A673 (cell line): ENCODE measurements around the gene IQGAP3. TPM values are rescaled to one million over a fixed set of nuclear protein-coding genes. Genes with fewer than 3 reads are reported as not detected.
A peak's percentile ranks its signal among the peaks of the same experiment; 100 is the strongest.

ENCODE experiments used
- BruUV-seq: library from RNA; stranded (reverse); fragments of 400-500 nt; replicated peaks from 2 replicates; lab custom pipeline; 2021; lab: Mats Ljungman, UMichigan
- CTCF ChIA-PET: fragments of 300-600 bp; sonication (Branson Sonifier 250); formaldehyde crosslinking; loops from one replicate; lab custom pipeline; 2022; ENCODE audit warnings: antibody characterized with exemption; lab: Charles Lee
- POLR2A ChIA-PET: fragments of 300-600 bp; sonication (Branson Sonifier 250); formaldehyde crosslinking; loops from one replicate; lab custom pipeline; 2022; ENCODE audit warnings: antibody characterized with exemption; ENCODE audit not compliant: low non-redundant PET; lab: Charles Lee
- DNase-seq: peaks from one replicate; pipeline ENCODE4 v3.0.0-alpha.2; 2015; ENCODE audit warnings: low spot score
- H3K27ac ChIP-seq: fragments of 200-600 bp; sonication (generic); 2 replicates; pipeline ENCODE4 v1.5.1; 2016; ENCODE audit warnings: mixed run types, low read depth, mild to moderate bottlenecking, mixed read lengths, antibody characterized with exemption, low read length; ENCODE audit not compliant: poor library complexity, severe bottlenecking
- H3K27me3 ChIP-seq: fragments of 200-600 bp; sonication (generic); replicated peaks from 2 replicates; pipeline ENCODE4 v1.6.1; 2017; ENCODE audit warnings: mixed run types, low read depth, mild to moderate bottlenecking, mixed read lengths, antibody characterized with exemption, low read length; ENCODE audit not compliant: insufficient read depth, poor library complexity
- H3K36me3 ChIP-seq: fragments of 200-600 bp; sonication (generic); 2 replicates; pipeline ENCODE4 v1.6.1; 2016; ENCODE audit warnings: mixed run types, mild to moderate bottlenecking, mixed read lengths, antibody characterized with exemption, low read length; ENCODE audit not compliant: insufficient read depth, poor library complexity, severe bottlenecking
- H3K4me1 ChIP-seq: fragments of 200-600 bp; sonication (generic); 2 replicates; pipeline ENCODE4 v1.6.1; 2017; ENCODE audit warnings: mixed run types, mild to moderate bottlenecking, mixed read lengths, antibody characterized with exemption, low read length; ENCODE audit not compliant: insufficient read depth, poor library complexity, severe bottlenecking
- H3K4me3 ChIP-seq: fragments of 200-600 bp; sonication (generic); 2 replicates; pipeline ENCODE4 v1.5.1; 2016; ENCODE audit warnings: low read depth, mixed run types, mild to moderate bottlenecking, mixed read lengths, low read length; ENCODE audit not compliant: poor library complexity, severe bottlenecking
- H3K9me3 ChIP-seq: fragments of 200-600 bp; sonication (generic); 2 replicates; pipeline ENCODE4 v1.6.1; 2016; ENCODE audit warnings: mixed run types, low read depth, mild to moderate bottlenecking, mixed read lengths, antibody characterized with exemption, low read length; ENCODE audit not compliant: poor library complexity, severe bottlenecking
- CTCF ChIP-seq: fragments of 300-800, 200-600 bp; sonication (generic); conservative IDR thresholded peaks from 2 replicates; pipeline ENCODE4 v1.5.1; 2017; ENCODE audit warnings: low read depth, mild to moderate bottlenecking, antibody characterized with exemption, low read length, moderate library complexity, mixed read lengths
- EZH2 ChIP-seq: fragments of 200-600 bp; sonication (generic); IDR thresholded peaks from 2 replicates; pipeline ENCODE4 v1.6.1; 2017; ENCODE audit warnings: borderline replicate concordance, low read depth, mild to moderate bottlenecking, mixed read lengths, antibody characterized with exemption, low read length; ENCODE audit not compliant: poor library complexity, severe bottlenecking
- intact Hi-C: fragments of 100-400 bp; cut with micrococcal nuclease; formaldehyde crosslinking; loops from one replicate; pipeline ENCODE4 v1.10.0; 2022; ENCODE audit not compliant: unreplicated experiment
- total RNA-seq: library from RNA; stranded (reverse); gene quantifications from 2 replicates; pipeline ENCODE4 v1.2.3, GENCODE V29; 2021

IQGAP3 gene
- total RNA-seq, 1 experiment from 2014 or later = 37.5 TPM

GRCh38 chr1:156504438-156504813, 67.9 kb downstream of the IQGAP3 start:
- H3K27ac ChIP-seq = peak overlapping the region; percentile 98
- TF ChIP-seq EZH2 (no peak), CTCF (no peak)
- no peaks in the 10 kb centered on the region for H3K27me3 ChIP-seq
- peak overlapping the region; percentile 27 for H3K4me3 ChIP-seq
- no TSS peak for BruUV-seq
- intact Hi-C loops = no loop called here
- DNase-seq = peak; percentile 37
- ChIA-PET POLR2A (interaction anchor here (0.6 kb wide), 1 partner anchor 9 kb away, joined by 4 read pairs; no protein-coding TSS in a partner anchor), CTCF (interaction anchor here (0.6 kb wide), 1 partner anchor 51 kb away, joined by 3 read pairs; no protein-coding TSS in a partner anchor)
- H3K4me1 ChIP-seq = peaks cover 43% of the 10 kb centered on the region
- H3K36me3 ChIP-seq = no peaks in the 10 kb centered on the region
- H3K9me3 ChIP-seq = no peaks in the 10 kb centered on the region

DNA sequence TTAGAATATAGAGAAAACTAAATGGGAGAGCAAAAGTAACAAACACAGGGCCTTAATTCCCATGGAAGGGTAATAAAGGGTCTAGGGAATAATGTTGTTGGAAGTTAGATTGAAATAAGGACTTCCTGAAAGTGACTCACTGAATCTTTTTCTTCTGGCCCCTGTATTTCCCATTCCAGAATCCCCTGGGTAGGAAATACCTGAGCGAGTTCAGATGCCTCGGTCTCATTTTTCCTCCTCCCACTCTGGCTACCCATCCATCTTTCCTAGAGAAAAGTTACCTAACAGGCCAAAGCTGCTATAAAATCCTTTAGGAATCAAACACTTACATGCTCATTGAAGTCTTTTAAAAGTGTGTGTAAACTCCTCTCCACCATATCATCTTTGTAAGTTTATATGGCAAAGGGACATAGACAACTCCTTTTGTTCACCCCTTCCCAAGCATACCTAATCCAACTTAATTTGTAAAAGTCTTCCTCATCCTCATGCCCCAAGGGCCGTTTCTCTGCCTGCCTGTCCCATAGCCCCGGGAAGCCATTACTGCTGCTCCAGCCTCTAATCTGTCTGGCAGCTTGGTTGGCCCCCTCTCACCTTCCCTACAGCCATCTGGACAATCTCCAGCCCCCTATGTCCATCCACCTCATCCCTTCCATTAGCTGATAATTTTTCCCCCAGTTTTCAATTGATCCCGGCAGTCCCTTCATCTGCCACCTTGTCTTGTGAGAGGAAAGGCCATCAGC, 68.5 kb downstream of the IQGAP3 start:
- no TSS peak for BruUV-seq
- intact Hi-C loops = no loop called here
- Histone ChIP-seq H3K4me3 (no peak overlapping the region), H3K27me3 (no peaks in the 10 kb centered on the region), H3K9me3 (no peaks in the 10 kb centered on the region), H3K36me3 (no peaks in the 10 kb centered on the region), H3K4me1 (peaks cover 47% of the 10 kb centered on the region), H3K27ac (peak overlapping the region; percentile 98)
- TF ChIP-seq EZH2 = no peak
- TF ChIP-seq CTCF = no peak
- ChIA-PET CTCF (no interaction called here), POLR2A (interaction anchor here (0.6 kb wide), 1 partner anchor 8 kb away, joined by 4 read pairs; no protein-coding TSS in a partner anchor)
- no peak for DNase-seq

GRCh38 chr1:156502894-156503697, 69.3 kb downstream of the IQGAP3 start:
- H3K27ac ChIP-seq = peak overlapping the region; percentile 98
- POLR2A ChIA-PET = no interaction called here
- no TSS peak for BruUV-seq

More at GRCh38 chr1:156502894-156503697, 69.3 kb downstream of the IQGAP3 start:
- no peak for DNase-seq
- Histone ChIP-seq H3K27me3 (no peaks in the 10 kb centered on the region), H3K36me3 (no peaks in the 10 kb centered on the region), H3K4me3 (no peak overlapping the region), H3K9me3 (no peaks in the 10 kb centered on the region), H3K4me1 (peaks cover 54% of the 10 kb centered on the region)
- intact Hi-C loops = no loop called here
- TF ChIP-seq EZH2 = no peak
- no peak for TF ChIP-seq CTCF
- CTCF ChIA-PET = no interaction called here
